Activated T-cell treated with anti-CD3 and anti-CD28 coated beads, Interleukin-2, amount 50 U/mL, for 4 hours (primary cell): Measurements from ENCODE around the gene GRID1. TPM values are rescaled to one million over a fixed set of nuclear protein-coding genes. Genes with fewer than 3 reads are reported as not detected.

Experiments
- ATAC-seq, 2 donors: fragments of 200-7000 bp; cut with Tn5 transposase; one replicate each; pipeline ENCODE4 v1.10.0; 2021
- DNase-seq: peaks from one replicate; pipeline ENCODE4 v3.0.0-alpha.2; 2020
- H3K27me3 Mint-ChIP-seq: one replicate; pipeline ENCODE4 v1.8.0; 2021; ENCODE audit warnings: low read depth, mixed read lengths
- H3K36me3 Mint-ChIP-seq: one replicate; pipeline ENCODE4 v1.8.0; 2022; ENCODE audit warnings: mixed read lengths; ENCODE audit not compliant: insufficient read depth
- H3K4me1 Mint-ChIP-seq: one replicate; pipeline ENCODE4 v1.8.0; 2021; ENCODE audit warnings: low read depth, mixed read lengths
- H3K4me3 Mint-ChIP-seq: one replicate; pipeline ENCODE4 v1.8.0; 2021; ENCODE audit warnings: mild to moderate bottlenecking, moderate library complexity, mixed read lengths
- H3K9me3 Mint-ChIP-seq: one replicate; pipeline ENCODE4 v1.8.0; 2021; ENCODE audit warnings: mixed read lengths
- total RNA-seq, 3 donors: library from RNA; stranded (reverse); gene quantifications; one replicate each; pipeline ENCODE4 v1.2.1, GENCODE V29; 2021

Gene GRID1
- total RNA-seq, 3 donors from 2014 or later: not detected

GRCh38 chr10:85794553-85794952 is 572.0 kb downstream of the GRID1 start:
- Mint-ChIP-seq H3K9me3 (no peaks in the 10 kb centered on the region), H3K27me3 (peaks cover 11% of the 10 kb centered on the region)

GRCh38 chr10:85792533-85792858 is 574.1 kb downstream of the GRID1 start:
- no peaks in the 10 kb centered on the region for H3K4me1 Mint-ChIP-seq
- H3K27me3 Mint-ChIP-seq: no peaks in the 10 kb centered on the region
- no peak overlapping the region for H3K4me3 Mint-ChIP-seq
- ATAC-seq (no peak), DNase-seq (no peak)
- no peaks in the 10 kb centered on the region for H3K36me3 Mint-ChIP-seq
- H3K9me3 Mint-ChIP-seq: no peaks in the 10 kb centered on the region

More at GRCh38 chr10:85794553-85794952, 572.0 kb downstream of the GRID1 start:
- ATAC-seq (no peak), DNase-seq (no peak)
- Mint-ChIP-seq H3K36me3 (no peaks in the 10 kb centered on the region), H3K4me1 (no peaks in the 10 kb centered on the region), H3K4me3 (no peak overlapping the region)

GRCh38 chr10:85791818-85792532 is 574.6 kb downstream of the GRID1 start:
- Mint-ChIP-seq H3K4me1 (no peaks in the 10 kb centered on the region), H3K4me3 (no peak overlapping the region), H3K9me3 (no peaks in the 10 kb centered on the region), H3K27me3 (no peaks in the 10 kb centered on the region), H3K36me3 (no peaks in the 10 kb centered on the region)
- no peak for DNase-seq
- no peak for ATAC-seq

GRCh38 chr10:85789982-85790789 is 576.4 kb downstream of the GRID1 start:
- ATAC-seq: no peak
- Mint-ChIP-seq H3K4me1 (no peaks in the 10 kb centered on the region), H3K27me3 (no peaks in the 10 kb centered on the region)

GRCh38 chr10:85789125-85789524 is 577.5 kb downstream of the GRID1 start:
- H3K4me1 Mint-ChIP-seq: no peaks in the 10 kb centered on the region
- H3K4me3 Mint-ChIP-seq: no peak overlapping the region
- no peaks in the 10 kb centered on the region for H3K9me3 Mint-ChIP-seq
- no peaks in the 10 kb centered on the region for H3K27me3 Mint-ChIP-seq
- no peak for DNase-seq
- ATAC-seq: no peak
- no peaks in the 10 kb centered on the region for H3K36me3 Mint-ChIP-seq

More at GRCh38 chr10:85789982-85790789, 576.4 kb downstream of the GRID1 start:
- no peaks in the 10 kb centered on the region for H3K9me3 Mint-ChIP-seq
- no peaks in the 10 kb centered on the region for H3K36me3 Mint-ChIP-seq
- H3K4me3 Mint-ChIP-seq: no peak overlapping the region
- no peak for DNase-seq

- H3K36me3 Mint-ChIP-seq: no peaks in the 10 kb centered on the region
- no peak overlapping the region for H3K4me3 Mint-ChIP-seq
- no peaks in the 10 kb centered on the region for H3K4me1 Mint-ChIP-seq
- no peaks in the 10 kb centered on the region for H3K27me3 Mint-ChIP-seq
- DNase-seq: no peak
- no peaks in the 10 kb centered on the region for H3K9me3 Mint-ChIP-seq
- ATAC-seq: no peak
These were observed 578.0 kb downstream of the GRID1 start for GRCh38 chr10:85788570-85788969.

GRCh38 chr10:85787881-85788280 is 578.7 kb downstream of the GRID1 start:
- Mint-ChIP-seq H3K9me3 (no peaks in the 10 kb centered on the region), H3K27me3 (no peaks in the 10 kb centered on the region), H3K36me3 (no peaks in the 10 kb centered on the region), H3K4me1 (no peaks in the 10 kb centered on the region), H3K4me3 (no peak overlapping the region)
- no peak for ATAC-seq
- DNase-seq: no peak

- Mint-ChIP-seq H3K4me3 (no peak overlapping the region), H3K9me3 (no peaks in the 10 kb centered on the region), H3K4me1 (no peaks in the 10 kb centered on the region), H3K27me3 (no peaks in the 10 kb centered on the region), H3K36me3 (no peaks in the 10 kb centered on the region)
- ATAC-seq (no peak), DNase-seq (no peak)
These were observed 579.2 kb downstream of the GRID1 start for GRCh38 chr10:85787393-85787792.

- DNase-seq (no peak), ATAC-seq (no peak)
- Mint-ChIP-seq H3K27me3 (no peaks in the 10 kb centered on the region), H3K9me3 (no peaks in the 10 kb centered on the region), H3K36me3 (no peaks in the 10 kb centered on the region), H3K4me1 (no peaks in the 10 kb centered on the region), H3K4me3 (no peak overlapping the region)
These were observed 580.1 kb downstream of the GRID1 start for GRCh38 chr10:85786401-85786899.

GRCh38 chr10:85784792-85785191 is 581.8 kb downstream of the GRID1 start:
- no peaks in the 10 kb centered on the region for H3K9me3 Mint-ChIP-seq
- no peaks in the 10 kb centered on the region for H3K4me1 Mint-ChIP-seq
- ATAC-seq: no peak
- no peak overlapping the region for H3K4me3 Mint-ChIP-seq
- no peaks in the 10 kb centered on the region for H3K36me3 Mint-ChIP-seq
- H3K27me3 Mint-ChIP-seq: no peaks in the 10 kb centered on the region
- no peak for DNase-seq

GRCh38 chr10:85781404-85781803 is 585.2 kb downstream of the GRID1 start:
- no peak for DNase-seq
- H3K4me3 Mint-ChIP-seq: no peak overlapping the region
- no peaks in the 10 kb centered on the region for H3K36me3 Mint-ChIP-seq
- H3K27me3 Mint-ChIP-seq: no peaks in the 10 kb centered on the region
- H3K9me3 Mint-ChIP-seq: no peaks in the 10 kb centered on the region
- H3K4me1 Mint-ChIP-seq: no peaks in the 10 kb centered on the region
- no peak for ATAC-seq

GRCh38 chr10:85778074-85778473 is 588.5 kb downstream of the GRID1 start:
- no peak for DNase-seq
- Mint-ChIP-seq H3K4me3 (no peak overlapping the region), H3K27me3 (no peaks in the 10 kb centered on the region), H3K4me1 (no peaks in the 10 kb centered on the region), H3K36me3 (no peaks in the 10 kb centered on the region), H3K9me3 (no peaks in the 10 kb centered on the region)
- no peak for ATAC-seq

GRCh38 chr10:85767891-85768290 is 598.7 kb downstream of the GRID1 start:
- Mint-ChIP-seq H3K27me3 (peaks cover 3% of the 10 kb centered on the region), H3K4me3 (no peak overlapping the region)

GRCh38 chr10:85764108-85764507 is 602.5 kb downstream of the GRID1 start:
- no peak overlapping the region for H3K4me3 Mint-ChIP-seq
- peaks cover 3% of the 10 kb centered on the region for H3K27me3 Mint-ChIP-seq
- H3K36me3 Mint-ChIP-seq: no peaks in the 10 kb centered on the region
- DNase-seq (no peak), ATAC-seq (no peak)
- H3K4me1 Mint-ChIP-seq: no peaks in the 10 kb centered on the region
- peaks cover 2% of the 10 kb centered on the region for H3K9me3 Mint-ChIP-seq

More at GRCh38 chr10:85767891-85768290, 598.7 kb downstream of the GRID1 start:
- no peak for DNase-seq
- H3K4me1 Mint-ChIP-seq: no peaks in the 10 kb centered on the region
- ATAC-seq: no peak
- H3K9me3 Mint-ChIP-seq: peaks cover 4% of the 10 kb centered on the region
- no peaks in the 10 kb centered on the region for H3K36me3 Mint-ChIP-seq

GRCh38 chr10:85761906-85762445 is 604.6 kb downstream of the GRID1 start:
- DNase-seq (no peak), ATAC-seq (no peak)
- Mint-ChIP-seq H3K36me3 (no peaks in the 10 kb centered on the region), H3K4me1 (no peaks in the 10 kb centered on the region), H3K9me3 (no peaks in the 10 kb centered on the region), H3K4me3 (no peak overlapping the region), H3K27me3 (no peaks in the 10 kb centered on the region)
